Cardiac atrium fibroblast (primary cell): ENCODE data around the gene OR5H6. TPM values are rescaled to one million over a fixed set of nuclear protein-coding genes. Genes with fewer than 3 reads are reported as not detected.

ENCODE experiments used
- total RNA-seq: library from RNA; depleted of rRNA; stranded (reverse); fragments of >200 nt; gene quantifications from 2 replicates; pipeline ENCODE4 v1.2.3, GENCODE V29; 2015

The OR5H6 gene
- not detected in 2 replicates for total RNA-seq

DNA sequence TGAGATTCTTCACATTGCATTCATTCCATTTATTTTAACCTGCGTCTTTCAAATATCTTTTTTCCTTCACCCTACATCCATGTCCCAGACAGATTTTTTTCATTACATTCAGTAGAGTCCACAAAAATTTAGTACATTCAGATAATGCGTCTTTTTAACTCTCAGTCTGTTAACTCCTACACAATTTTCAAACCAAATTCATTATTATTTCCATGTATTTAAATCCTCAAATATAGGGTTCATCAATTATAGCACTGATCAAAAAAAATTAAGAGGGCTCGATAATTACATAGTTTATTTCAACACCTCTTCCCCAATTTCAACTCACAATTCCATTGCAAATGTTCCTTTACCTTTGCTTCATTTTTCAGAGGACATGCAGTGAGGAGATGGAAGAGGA, at the start of gene OR5H6:
OR5H6 (plus strand) TSS at position 301 of the 400 bp plus-strand sequence; CDS start at position 390, 89 bp downstream.

DNA sequence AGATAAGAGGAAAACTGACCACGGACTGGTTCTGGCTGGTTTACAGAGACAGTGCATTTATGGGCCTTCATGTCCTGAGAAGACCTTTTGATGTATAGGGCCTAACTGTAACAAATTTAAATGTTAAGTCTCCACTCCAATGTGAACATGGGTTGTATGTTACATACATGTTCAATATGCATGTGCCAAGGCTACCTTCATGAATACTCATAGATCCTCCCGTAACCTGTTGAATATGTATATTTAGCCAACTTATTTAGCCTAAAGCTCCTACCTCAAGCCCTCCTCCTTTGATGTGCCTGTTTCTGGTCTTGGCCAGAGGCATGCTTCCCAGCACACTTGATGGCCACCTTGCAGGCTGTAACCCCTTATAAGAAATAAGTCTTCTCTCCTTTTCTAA, 18.2 kb downstream of the OR5H6 start, which contains the start of gene OR5H2:
OR5H2 (plus strand) TSS at position 301 of the 400 bp plus-strand sequence. CDS start 398 bp downstream, outside the sequence.

Other genes with a start within 250 kb of the OR5H6 start
- gene GABRR3, start 228.9 kb upstream of the OR5H6 start, total RNA-seq = not detected in 2 replicates
- gene OR5AC2, start 177.1 kb upstream of the OR5H6 start, total RNA-seq = not detected in 2 replicates
- gene OR5H1, start 133.5 kb upstream of the OR5H6 start, total RNA-seq = not detected in 2 replicates
- not detected in 2 replicates for gene OR5H14, start 116.8 kb upstream of the OR5H6 start, total RNA-seq
- not detected in 2 replicates for gene OR5H15, start 97.5 kb upstream of the OR5H6 start, total RNA-seq
- gene OR5H2, start 18.3 kb downstream of the OR5H6 start, total RNA-seq = not detected in 2 replicates
- not detected in 2 replicates for gene OR5K4, start 89.6 kb downstream of the OR5H6 start, total RNA-seq
- gene OR5K3, start 126.4 kb downstream of the OR5H6 start, total RNA-seq = not detected in 2 replicates
- not detected in 2 replicates for gene OR5K1, start 199.0 kb downstream of the OR5H6 start, total RNA-seq
- gene OR5K2, start 233.4 kb downstream of the OR5H6 start, total RNA-seq = not detected in 2 replicates